Peyer's patch (tissue), 4 donors: ENCODE measurements around the gene XKR7. TPM values are rescaled to one million over a fixed set of nuclear protein-coding genes. Genes with fewer than 3 reads are reported as not detected.
"Not testable (repeated sequence)": the region's sequence is repeated elsewhere in the genome, so short reads cannot be mapped to it uniquely, and the experiment has no call there.

Source experiments
- DNase-seq, 3 donors: peaks; one replicate each; pipeline ENCODE4 v3.0.0-alpha.2; 2017 to 2019
- H3K27ac ChIP-seq, 4 donors: fragments of 200-600 bp; sonication (generic); one replicate each; pipeline ENCODE4 v1.5.1; 2016 to 2019
- H3K27me3 ChIP-seq, 2 donors: fragments of 200-600 bp; sonication (generic); one replicate each; pipeline ENCODE4 v1.5.1; 2019
- H3K36me3 ChIP-seq, 3 donors: fragments of 200-600 bp; sonication (generic); one replicate each; pipeline ENCODE4 v1.5.1; 2016 to 2019
- H3K4me1 ChIP-seq, 4 donors: fragments of 200-600 bp; sonication (generic); one replicate each; pipeline ENCODE4 v1.5.1; 2016 to 2019
- H3K4me3 ChIP-seq, 4 donors: fragments of 200-600 bp; sonication (generic); 1 replicate in 3 of 4; 2 replicates in 1 of 4; pipeline ENCODE4 v1.5.1; 2016 to 2019; ENCODE audit warnings: mild to moderate bottlenecking in 1 of 4
- H3K9me3 ChIP-seq, 4 donors: fragments of 200-600 bp; sonication (generic); one replicate each; pipeline ENCODE4 v1.5.1; 2016 to 2019; ENCODE audit warnings: mild to moderate bottlenecking in 1 of 4
- CTCF ChIP-seq, 6 experiments: fragments of 450-650 bp in 4 of 6; fragments of 200-600 bp in 2 of 6; sonication (generic) in 1 of 6; IDR thresholded peaks; one replicate each; pipeline ENCODE4 v1.5.1; 2017 to 2019; ENCODE audit warnings: antibody characterized with exemption in 6 of 6, mild to moderate bottlenecking in 3 of 6, moderate library complexity in 1 of 6
- POLR2A ChIP-seq, 2 donors: fragments of 450-650 bp; IDR thresholded peaks; one replicate each; pipeline ENCODE4 v1.5.1; 2017; ENCODE audit warnings: antibody characterized with exemption in 2 of 2, mild to moderate bottlenecking in 2 of 2, moderate library complexity in 2 of 2
- total RNA-seq, 4 donors: library from RNA; depleted of rRNA; stranded (reverse); fragments of >200 nt; gene quantifications; one replicate each; pipeline ENCODE4 v1.1.0, GENCODE V29; 2016

The XKR7 gene
- total RNA-seq, 4 donors from 2014 or later = 0.38 TPM; not detected in 3

DNA sequence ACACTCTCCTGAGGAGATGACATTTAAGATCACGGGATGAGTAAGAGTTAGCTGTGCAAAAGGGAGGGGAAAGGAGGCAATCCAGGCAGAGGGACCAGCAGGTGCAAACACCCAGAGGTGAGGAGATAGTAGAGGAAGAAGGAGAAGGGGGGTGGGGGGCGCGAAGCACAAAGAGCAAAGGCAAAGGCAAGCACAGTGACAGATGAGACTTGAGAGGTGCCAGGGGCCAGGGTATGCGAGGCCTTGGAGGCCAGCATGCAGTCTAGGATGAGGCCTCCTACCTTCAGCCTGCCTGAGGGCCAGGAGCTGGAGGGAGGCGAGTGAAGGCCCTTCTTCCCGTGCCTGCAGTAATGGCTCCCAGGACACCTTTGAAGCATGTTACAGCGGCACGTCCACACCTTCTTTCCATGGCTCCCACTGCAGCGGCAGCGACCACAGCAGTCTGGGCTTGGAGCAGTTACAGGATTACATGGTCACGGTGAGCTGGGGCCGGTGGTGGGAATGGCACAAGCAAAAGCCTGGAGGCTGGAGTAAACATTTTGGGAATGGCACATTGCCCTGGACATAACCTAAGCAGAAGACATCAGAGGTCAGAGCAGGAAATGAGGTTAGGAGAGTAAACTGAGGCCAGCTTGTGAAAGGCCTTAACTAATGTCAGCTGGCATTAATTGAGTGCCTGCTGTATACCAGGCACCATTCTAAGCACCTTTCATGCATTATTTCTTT, 60.9 kb downstream of the XKR7 start:
- TF ChIP-seq POLR2A (IDR thresholded peaks at IDR 0.05) (no peak), CTCF (IDR thresholded peaks at IDR 0.05) (no peak)
- no peak for DNase-seq
- no peaks in the 10 kb centered on the region for H3K27me3 ChIP-seq
- H3K9me3 ChIP-seq = no peaks in the 10 kb centered on the region
- H3K4me3 ChIP-seq = no peak overlapping the region
- H3K27ac ChIP-seq = no peak overlapping the region
- H3K4me1 ChIP-seq = peaks cover 0 to 11% (median 0%) of the 10 kb centered on the region in 4 donors
- H3K36me3 ChIP-seq = no peaks in the 10 kb centered on the region

GRCh38 chr20:32029561-32029960, 61.6 kb downstream of the XKR7 start:
- Histone ChIP-seq H3K9me3 (no peaks in the 10 kb centered on the region), H3K27ac (no peak overlapping the region), H3K4me3 (no peak overlapping the region), H3K4me1 (peaks cover 0 to 11% (median 0%) of the 10 kb centered on the region in 4 donors), H3K27me3 (no peaks in the 10 kb centered on the region), H3K36me3 (no peaks in the 10 kb centered on the region)
- DNase-seq = no peak
- no peak for TF ChIP-seq POLR2A (IDR thresholded peaks at IDR 0.05)
- TF ChIP-seq CTCF (IDR thresholded peaks at IDR 0.05) = no peak

GRCh38 chr20:32031007-32031958, 63.3 kb downstream of the XKR7 start:
- DNase-seq = peak; percentile 49 to 84 (median 78)
- TF ChIP-seq CTCF (IDR thresholded peaks at IDR 0.05) (peak; percentile 65 to 94 (median 87)), POLR2A (IDR thresholded peaks at IDR 0.05) (no peak)
- H3K9me3 ChIP-seq = no peaks in the 10 kb centered on the region
- H3K27me3 ChIP-seq = no peaks in the 10 kb centered on the region
- peaks cover 0 to 11% (median 0%) of the 10 kb centered on the region in 4 donors for H3K4me1 ChIP-seq
- peak overlapping the region in 3 of 4 donors; percentile 21 to 39 (median 34) for H3K4me3 ChIP-seq
- no peaks in the 10 kb centered on the region for H3K36me3 ChIP-seq
- no peak overlapping the region for H3K27ac ChIP-seq

DNA sequence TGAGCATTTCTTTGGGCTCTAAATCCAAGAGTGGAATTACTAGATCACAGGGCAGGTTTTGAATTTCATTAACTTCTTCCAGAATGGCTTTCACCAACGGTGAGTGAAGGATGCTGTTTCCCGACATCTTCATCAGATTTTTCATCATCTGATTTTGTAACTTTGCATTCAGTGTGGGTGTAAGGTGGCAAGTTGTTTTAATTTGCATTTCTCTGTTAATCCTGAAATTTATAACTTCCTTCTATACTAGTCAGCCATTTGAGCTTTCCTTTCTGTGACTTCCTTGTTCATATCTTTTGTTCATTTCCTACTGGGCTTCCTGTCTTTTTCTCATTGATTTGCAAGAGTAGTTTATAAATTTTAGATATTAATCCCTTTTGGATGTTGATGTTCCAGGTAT, 65.4 kb downstream of the XKR7 start:
- peaks cover 0 to 11% (median 0%) of the 10 kb centered on the region in 4 donors for H3K4me1 ChIP-seq
- H3K27me3 ChIP-seq = no peaks in the 10 kb centered on the region

GRCh38 chr20:32033721-32034120, 65.8 kb downstream of the XKR7 start:
- H3K27ac ChIP-seq, H3K9me3 ChIP-seq, H3K36me3 ChIP-seq, DNase-seq, H3K27me3 ChIP-seq, H3K4me3 ChIP-seq: not testable (repeated sequence)
- peaks cover 0 to 11% (median 0%) of the 10 kb centered on the region in 4 donors for H3K4me1 ChIP-seq

More for the DNA sequence above, 65.4 kb downstream of the XKR7 start:
- no peak overlapping the region for H3K4me3 ChIP-seq
- no peaks in the 10 kb centered on the region for H3K36me3 ChIP-seq
- no peak overlapping the region for H3K27ac ChIP-seq
- no peaks in the 10 kb centered on the region for H3K9me3 ChIP-seq
- DNase-seq = no peak
- TF ChIP-seq CTCF (IDR thresholded peaks at IDR 0.05) = no peak
- TF ChIP-seq POLR2A (IDR thresholded peaks at IDR 0.05) = no peak
